HCT116 (cell line): Measurements from ENCODE around the gene APBB1IP. TPM values are rescaled to one million over a fixed set of nuclear protein-coding genes. Genes with fewer than 3 reads are reported as not detected.

Source experiments
- ATAC-seq: fragments of 200-7000 bp; cut with Tn5 transposase; 2 replicates; pipeline ENCODE4 v1.9.1; 2020; ENCODE audit warnings: mild to moderate bottlenecking, moderate library complexity
- BruUV-seq: library from RNA; stranded (reverse); fragments of 400-500 nt; replicated peaks from 2 replicates; lab custom pipeline; 2021; lab: Mats Ljungman, UMichigan
- CTCF ChIA-PET: fragments of 300-600 bp; sonication (Branson Sonifier 250); formaldehyde crosslinking; loops from one replicate; lab custom pipeline; 2021; ENCODE audit warnings: antibody characterized with exemption; lab: Charles Lee
- POLR2A ChIA-PET: fragments of 300-600, 350-600 bp; sonication (Branson Sonifier 250); formaldehyde crosslinking; loops from one replicate; lab custom pipeline; 2021; ENCODE audit warnings: antibody characterized with exemption; lab: Charles Lee
- RAD21 ChIA-PET, 2 experiments: fragments of 300-600 bp; sonication (Branson Sonifier 250); formaldehyde crosslinking; loops; one replicate each; lab custom pipeline; 2023; ENCODE audit warnings: low total read pairs in 2 of 2; ENCODE audit not compliant: uncharacterized antibody in 2 of 2, unreplicated experiment in 2 of 2, low non-redundant PET in 1 of 2; lab: Charles Lee
- DNase-seq: peaks from one replicate; pipeline ENCODE4 v3.0.0-alpha.2; 2010; ENCODE audit warnings: low read depth, low spot score
- H2AFZ ChIP-seq: fragments of 200-600 bp; shearing (Covaris generic), sonication (generic); 2 replicates; pipeline ENCODE4 v1.6.1; 2017; ENCODE audit warnings: low read depth, mixed run types, mixed read lengths, antibody characterized with exemption, low read length; ENCODE audit not compliant: poor library complexity, severe bottlenecking
- H3K27ac ChIP-seq: 2 replicates; pipeline ENCODE4 v1.5.1; 2012; ENCODE audit warnings: low read depth, low read length
- H3K27me3 ChIP-seq: fragments of 200-600 bp; sonication (generic); 2 replicates; pipeline ENCODE4 v1.6.1; 2016; ENCODE audit warnings: mixed run types, low read length, mixed read lengths; ENCODE audit not compliant: insufficient read depth
- H3K36me3 ChIP-seq, 2 experiments: fragments of 200-500 bp in 1 of 2; fragments of 200-600 bp in 1 of 2; sonication (Bioruptor generic) in 1 of 2; sonication (generic) in 1 of 2; 2 replicates each; pipeline versions ENCODE4 v1.5.1 to v1.6.1; 2014 to 2016; ENCODE audit warnings: low read length in 2 of 2, inconsistent platforms in 1 of 2, mixed read lengths in 1 of 2, mixed run types in 1 of 2; ENCODE audit not compliant: insufficient read depth in 2 of 2, control insufficient read depth in 1 of 2
- H3K4me1 ChIP-seq, 2 experiments: fragments of 200-600 bp in 1 of 2; sonication (generic) in 1 of 2; 2 replicates each; pipeline versions ENCODE4 v1.5.1 to v1.6.1; 2012 to 2017; ENCODE audit warnings: low read length in 2 of 2, inconsistent platforms in 1 of 2, mild to moderate bottlenecking in 1 of 2, mixed read lengths in 1 of 2, mixed run types in 1 of 2, moderate library complexity in 1 of 2; ENCODE audit not compliant: insufficient read depth in 2 of 2, control insufficient read depth in 1 of 2
- H3K4me2 ChIP-seq: fragments of 200-600 bp; sonication (generic); 2 replicates; pipeline ENCODE4 v1.6.1; 2017; ENCODE audit warnings: mixed run types, low read length, mixed read lengths
- H3K4me3 ChIP-seq, 2 experiments: fragments of 200-600 bp in 1 of 2; sonication (generic) in 1 of 2; replicated peaks in 1 of 2; 2 replicates each; pipeline ENCODE4 v1.5.1; 2011 to 2016; ENCODE audit warnings: low read length in 2 of 2, control low read depth in 1 of 2, low read depth in 1 of 2, mild to moderate bottlenecking in 1 of 2, mixed read lengths in 1 of 2, mixed run types in 1 of 2
- H3K79me2 ChIP-seq: fragments of 200-600 bp; sonication (generic); 2 replicates; pipeline ENCODE4 v1.6.1; 2017; ENCODE audit warnings: mild to moderate bottlenecking, mixed run types, low read length, moderate library complexity, mixed read lengths; ENCODE audit not compliant: insufficient read depth
- H3K9ac ChIP-seq: fragments of 200-600 bp; sonication (generic); 2 replicates; pipeline ENCODE4 v1.6.1; 2016; ENCODE audit warnings: low read length, mixed read lengths
- H3K9me2 ChIP-seq: fragments of 200-600 bp; sonication (generic), shearing (Covaris generic); 2 replicates; pipeline ENCODE4 v1.6.1; 2017; ENCODE audit warnings: mixed run types, mild to moderate bottlenecking, moderate library complexity; ENCODE audit not compliant: insufficient read depth
- H3K9me3 ChIP-seq, 2 experiments: fragments of 200-500 bp in 1 of 2; fragments of 200-600 bp in 1 of 2; sonication (Bioruptor generic) in 1 of 2; sonication (generic) in 1 of 2; 2 replicates each; pipeline ENCODE4 v1.6.1; 2014 to 2017; ENCODE audit warnings: low read length in 2 of 2, mixed read lengths in 2 of 2, inconsistent platforms in 1 of 2, low read depth in 1 of 2, mild to moderate bottlenecking in 1 of 2, mixed run types in 1 of 2, moderate library complexity in 1 of 2; ENCODE audit not compliant: control insufficient read depth in 1 of 2, insufficient read depth in 1 of 2
- H4K20me1 ChIP-seq: fragments of 200-600 bp; sonication (generic), shearing (Covaris generic); 2 replicates; pipeline ENCODE4 v1.6.1; 2017; ENCODE audit warnings: mixed run types, mild to moderate bottlenecking, moderate library complexity; ENCODE audit not compliant: insufficient read depth
- CEBPB ChIP-seq: IDR thresholded peaks from 2 replicates; pipeline ENCODE4 v1.6.1; 2012; ENCODE audit warnings: low read depth
- EGR1 ChIP-seq: IDR thresholded peaks from 2 replicates; pipeline ENCODE4 v1.6.1; 2012; ENCODE audit warnings: low read depth
- ELF1 ChIP-seq: IDR thresholded peaks from 2 replicates; pipeline ENCODE4 v1.6.1; 2012; ENCODE audit warnings: low read depth, borderline replicate concordance
- EZH2phosphoT487 ChIP-seq: fragments of 200-600 bp; IDR thresholded peaks from 2 replicates; pipeline ENCODE4 v1.6.1; 2018; ENCODE audit warnings: antibody characterized with exemption, borderline replicate concordance
- POLR2A ChIP-seq: IDR thresholded peaks from 2 replicates; pipeline ENCODE4 v1.7.0; 2011; ENCODE audit warnings: borderline replicate concordance; ENCODE audit not compliant: insufficient read depth, insufficient read length; ENCODE audit errors: extremely low read depth
- POLR2AphosphoS5 ChIP-seq: IDR thresholded peaks from 2 replicates; pipeline ENCODE4 v1.6.1; 2011; ENCODE audit warnings: mild to moderate bottlenecking, low read depth, low read length, moderate library complexity
- RAD21 ChIP-seq: IDR thresholded peaks from 2 replicates; pipeline ENCODE4 v1.6.1; 2012; ENCODE audit warnings: low read depth, mild to moderate bottlenecking
- SIN3A ChIP-seq: IDR thresholded peaks from 2 replicates; pipeline ENCODE4 v1.6.1; 2012; ENCODE audit warnings: low read depth
- TCF7L2 ChIP-seq: IDR thresholded peaks from 2 replicates; pipeline ENCODE4 v1.7.0; 2011; ENCODE audit warnings: borderline replicate concordance, inconsistent platforms; ENCODE audit not compliant: insufficient read depth, insufficient read length; ENCODE audit errors: extremely low read depth
- ZNF274 ChIP-seq: fragments of 200-500 bp; sonication (Bioruptor generic); IDR thresholded peaks from 2 replicates; pipeline ENCODE4 v1.6.1; 2014; ENCODE audit warnings: mild to moderate bottlenecking, low read depth, low read length, inconsistent platforms
- intact Hi-C: fragments of 100-400 bp; cut with micrococcal nuclease; formaldehyde crosslinking; loops from 2 replicates; pipeline ENCODE4 v1.10.0; 2022
- total RNA-seq: library from RNA; stranded (reverse); gene quantifications from one replicate; pipeline ENCODE4 v1.2.1, GENCODE V29; 2021; ENCODE audit not compliant: unreplicated experiment
- TF ChIP-seq, protein P1 (sequence below): IDR thresholded peaks from 2 replicates; pipeline ENCODE4 v1.6.1; 2012; ENCODE audit warnings: low read depth
- TF ChIP-seq, protein P2 (sequence below): IDR thresholded peaks from 2 replicates; pipeline ENCODE4 v1.6.1; 2011; ENCODE audit warnings: mild to moderate bottlenecking, low read length, moderate library complexity; ENCODE audit not compliant: insufficient replicate concordance; ENCODE audit errors: extremely low read depth

APBB1IP gene
- total RNA-seq, 1 experiment from 2014 or later: 0.27 TPM

DNA sequence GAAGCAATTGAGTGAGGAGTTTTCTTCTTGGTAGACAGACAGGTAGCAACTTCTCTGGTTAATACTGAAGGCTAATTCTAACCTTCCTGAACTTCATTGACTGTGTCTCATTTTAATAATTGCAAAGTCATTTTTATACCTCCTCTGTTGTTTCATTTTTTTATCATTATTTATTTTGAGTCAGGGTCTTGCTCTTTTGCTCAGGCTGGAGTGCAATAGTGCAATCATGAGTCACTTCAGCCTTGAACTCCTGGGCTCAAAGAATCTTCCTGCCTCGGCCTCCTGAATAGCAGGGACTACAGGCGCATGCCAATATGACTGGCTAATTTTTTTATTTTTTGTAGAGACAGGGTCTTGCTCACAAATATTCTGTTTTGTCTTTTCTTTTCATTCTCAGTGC is 45.4 kb downstream of the APBB1IP start:
- TF ChIP-seq, protein P1, sequence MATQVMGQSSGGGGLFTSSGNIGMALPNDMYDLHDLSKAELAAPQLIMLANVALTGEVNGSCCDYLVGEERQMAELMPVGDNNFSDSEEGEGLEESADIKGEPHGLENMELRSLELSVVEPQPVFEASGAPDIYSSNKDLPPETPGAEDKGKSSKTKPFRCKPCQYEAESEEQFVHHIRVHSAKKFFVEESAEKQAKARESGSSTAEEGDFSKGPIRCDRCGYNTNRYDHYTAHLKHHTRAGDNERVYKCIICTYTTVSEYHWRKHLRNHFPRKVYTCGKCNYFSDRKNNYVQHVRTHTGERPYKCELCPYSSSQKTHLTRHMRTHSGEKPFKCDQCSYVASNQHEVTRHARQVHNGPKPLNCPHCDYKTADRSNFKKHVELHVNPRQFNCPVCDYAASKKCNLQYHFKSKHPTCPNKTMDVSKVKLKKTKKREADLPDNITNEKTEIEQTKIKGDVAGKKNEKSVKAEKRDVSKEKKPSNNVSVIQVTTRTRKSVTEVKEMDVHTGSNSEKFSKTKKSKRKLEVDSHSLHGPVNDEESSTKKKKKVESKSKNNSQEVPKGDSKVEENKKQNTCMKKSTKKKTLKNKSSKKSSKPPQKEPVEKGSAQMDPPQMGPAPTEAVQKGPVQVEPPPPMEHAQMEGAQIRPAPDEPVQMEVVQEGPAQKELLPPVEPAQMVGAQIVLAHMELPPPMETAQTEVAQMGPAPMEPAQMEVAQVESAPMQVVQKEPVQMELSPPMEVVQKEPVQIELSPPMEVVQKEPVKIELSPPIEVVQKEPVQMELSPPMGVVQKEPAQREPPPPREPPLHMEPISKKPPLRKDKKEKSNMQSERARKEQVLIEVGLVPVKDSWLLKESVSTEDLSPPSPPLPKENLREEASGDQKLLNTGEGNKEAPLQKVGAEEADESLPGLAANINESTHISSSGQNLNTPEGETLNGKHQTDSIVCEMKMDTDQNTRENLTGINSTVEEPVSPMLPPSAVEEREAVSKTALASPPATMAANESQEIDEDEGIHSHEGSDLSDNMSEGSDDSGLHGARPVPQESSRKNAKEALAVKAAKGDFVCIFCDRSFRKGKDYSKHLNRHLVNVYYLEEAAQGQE: no peak
- no peak for TF ChIP-seq EZH2phosphoT487
- TF ChIP-seq, protein P2, sequence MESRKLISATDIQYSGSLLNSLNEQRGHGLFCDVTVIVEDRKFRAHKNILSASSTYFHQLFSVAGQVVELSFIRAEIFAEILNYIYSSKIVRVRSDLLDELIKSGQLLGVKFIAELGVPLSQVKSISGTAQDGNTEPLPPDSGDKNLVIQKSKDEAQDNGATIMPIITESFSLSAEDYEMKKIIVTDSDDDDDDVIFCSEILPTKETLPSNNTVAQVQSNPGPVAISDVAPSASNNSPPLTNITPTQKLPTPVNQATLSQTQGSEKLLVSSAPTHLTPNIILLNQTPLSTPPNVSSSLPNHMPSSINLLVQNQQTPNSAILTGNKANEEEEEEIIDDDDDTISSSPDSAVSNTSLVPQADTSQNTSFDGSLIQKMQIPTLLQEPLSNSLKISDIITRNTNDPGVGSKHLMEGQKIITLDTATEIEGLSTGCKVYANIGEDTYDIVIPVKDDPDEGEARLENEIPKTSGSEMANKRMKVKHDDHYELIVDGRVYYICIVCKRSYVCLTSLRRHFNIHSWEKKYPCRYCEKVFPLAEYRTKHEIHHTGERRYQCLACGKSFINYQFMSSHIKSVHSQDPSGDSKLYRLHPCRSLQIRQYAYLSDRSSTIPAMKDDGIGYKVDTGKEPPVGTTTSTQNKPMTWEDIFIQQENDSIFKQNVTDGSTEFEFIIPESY: no peak
- no peak for TF ChIP-seq RAD21
- TF ChIP-seq POLR2A: no peak
- TF ChIP-seq EGR1: no peak
- TF ChIP-seq SIN3A: no peak
- no peak for TF ChIP-seq POLR2AphosphoS5
- no peak for TF ChIP-seq TCF7L2
- no peak for TF ChIP-seq CEBPB
- TF ChIP-seq ELF1: no peak
- TF ChIP-seq ZNF274: no peak
- intact Hi-C loops: no loop called here
- DNase-seq (no peak), ATAC-seq (no peak)
- H3K4me1 ChIP-seq: peaks cover 8 to 26% of the 10 kb centered on the region in 2 experiments; a peak in 3 of 4 replicates
- H4K20me1 ChIP-seq: no peaks in the 10 kb centered on the region; the same call in 1 of the 2 replicates
- H3K4me2 ChIP-seq: no peak overlapping the region
- no peak overlapping the region for H3K9ac ChIP-seq
- no TSS peak for BruUV-seq
- H3K79me2 ChIP-seq: no peaks in the 10 kb centered on the region
- CTCF ChIA-PET: no interaction called here
- H2AFZ ChIP-seq: no peak overlapping the region
- no peaks in the 10 kb centered on the region for H3K9me3 ChIP-seq
- H3K27me3 ChIP-seq: no peaks in the 10 kb centered on the region
- no peaks in the 10 kb centered on the region for H3K9me2 ChIP-seq
- POLR2A ChIA-PET: no interaction called here
- H3K36me3 ChIP-seq: no peaks in the 10 kb centered on the region
- H3K27ac ChIP-seq: no peak overlapping the region
- no peak overlapping the region for H3K4me3 ChIP-seq
- RAD21 ChIA-PET: no interaction called here
